Psoas muscle (tissue), 8 donors: ENCODE results near the gene ALG1L2. TPM values are rescaled to one million over a fixed set of nuclear protein-coding genes. Genes with fewer than 3 reads are reported as not detected.
"Not testable (repeated sequence)": the region's sequence is repeated elsewhere in the genome, so short reads cannot be mapped to it uniquely, and the experiment has no call there.

Experiments
- ATAC-seq, 4 donors: fragments of 200-7000 bp; cut with Tn5 transposase; one replicate each; pipeline ENCODE4 v1.9.1; 2020; ENCODE audit warnings: moderate library complexity in 3 of 4, mild to moderate bottlenecking in 2 of 4
- DNase-seq, 2 donors: peaks; one replicate each; pipeline ENCODE4 v3.0.0-alpha.2; 2020
- H3K27ac ChIP-seq: fragments of 200-600 bp; one replicate; pipeline ENCODE4 v1.8.0; 2022
- H3K27me3 ChIP-seq, 3 donors: fragments of 200-600 bp in 1 of 3; one replicate each; pipeline versions ENCODE4 v1.6.1 to v1.8.0; 2013 to 2022; ENCODE audit warnings: low read length in 2 of 3, mild to moderate bottlenecking in 2 of 3, moderate library complexity in 1 of 3; ENCODE audit not compliant: insufficient read depth in 3 of 3
- H3K36me3 ChIP-seq, 2 donors: fragments of 200-600 bp in 1 of 2; one replicate each; pipeline versions ENCODE4 v1.6.1 to v1.8.0; 2013 to 2022; ENCODE audit warnings: low read depth in 1 of 2, mild to moderate bottlenecking in 1 of 2, moderate library complexity in 1 of 2; ENCODE audit not compliant: insufficient read depth in 1 of 2
- H3K4me1 ChIP-seq: fragments of 200-600 bp; one replicate; pipeline ENCODE4 v1.8.0; 2022
- H3K4me3 ChIP-seq: fragments of 200-600 bp; one replicate; pipeline ENCODE4 v1.8.0; 2022; ENCODE audit warnings: mild to moderate bottlenecking
- H3K9me3 ChIP-seq: fragments of 200-600 bp; one replicate; pipeline ENCODE4 v1.8.0; 2022
- WGBS, 3 donors: extraction: QIAGEN DNeasy Blood & Tissue Kit; methylation state at CpG; one replicate each; pipeline versions ENCODE4 v1.1.6 to v1.1.7; 2013; 5-methylcytosine and 5-hydroxymethylcytosine counted together
- intact Hi-C, 2 donors: fragments of 100-400 bp; cut with DNase I; formaldehyde crosslinking; loops; one replicate each; pipeline versions ENCODE4 v1.11.0 to v1.14.2; 2022
- polyA plus RNA-seq, 3 donors: library from polyadenylated mRNA; stranded (reverse); fragments of 200-250 nt; gene quantifications; one replicate each; pipeline ENCODE4 v1.2.3, GENCODE V29; 2013
- total RNA-seq, 4 donors: library from RNA; stranded (reverse); fragmentation: NEBNext Ultra II Directional in 2 of 4; extraction: Animal tissue kit (Norgen Biotek cat#: 25700) in 2 of 4; gene quantifications; one replicate each; pipeline versions ENCODE4 v1.2.1 to v1.2.4, GENCODE V29; 2021 to 2023
- TF ChIP-seq, protein P1 (sequence below): fragments of 200-600 bp; IDR thresholded peaks from one replicate; pipeline ENCODE4 v1.8.0; 2022; ENCODE audit warnings: antibody characterized with exemption
- donor health status: healthy with polysubstance abuse.
- donor health status: DM: no; HTN: no; CAD: no; lungs with moderate emphysema.
- donor health status: Bipolar disorder and iron deficiency.
- donor health status: healthy.
- donor health status: DM: yes; HTN: yes; CAD: no.
- donor health status: DM: no; HTN: no; CAD: no.
- donor health status: DM: no; HTN: no; CAD: no.
- donor health status: DM: yes; HTN: yes; CAD: no.

ALG1L2 gene
- total and polyA plus RNA-seq, 7 donors = not detected

GRCh38 chr3:130084436-130084980 lies 2.9 kb downstream of the ALG1L2 start:
- H3K9me3 ChIP-seq = no peaks in the 10 kb centered on the region
- H3K36me3 ChIP-seq = no peaks in the 10 kb centered on the region
- intact Hi-C loops = no loop called here
- no peak overlapping the region for H3K4me3 ChIP-seq
- TF ChIP-seq, protein P1, sequence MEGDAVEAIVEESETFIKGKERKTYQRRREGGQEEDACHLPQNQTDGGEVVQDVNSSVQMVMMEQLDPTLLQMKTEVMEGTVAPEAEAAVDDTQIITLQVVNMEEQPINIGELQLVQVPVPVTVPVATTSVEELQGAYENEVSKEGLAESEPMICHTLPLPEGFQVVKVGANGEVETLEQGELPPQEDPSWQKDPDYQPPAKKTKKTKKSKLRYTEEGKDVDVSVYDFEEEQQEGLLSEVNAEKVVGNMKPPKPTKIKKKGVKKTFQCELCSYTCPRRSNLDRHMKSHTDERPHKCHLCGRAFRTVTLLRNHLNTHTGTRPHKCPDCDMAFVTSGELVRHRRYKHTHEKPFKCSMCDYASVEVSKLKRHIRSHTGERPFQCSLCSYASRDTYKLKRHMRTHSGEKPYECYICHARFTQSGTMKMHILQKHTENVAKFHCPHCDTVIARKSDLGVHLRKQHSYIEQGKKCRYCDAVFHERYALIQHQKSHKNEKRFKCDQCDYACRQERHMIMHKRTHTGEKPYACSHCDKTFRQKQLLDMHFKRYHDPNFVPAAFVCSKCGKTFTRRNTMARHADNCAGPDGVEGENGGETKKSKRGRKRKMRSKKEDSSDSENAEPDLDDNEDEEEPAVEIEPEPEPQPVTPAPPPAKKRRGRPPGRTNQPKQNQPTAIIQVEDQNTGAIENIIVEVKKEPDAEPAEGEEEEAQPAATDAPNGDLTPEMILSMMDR = no peak
- H3K27ac ChIP-seq = no peak overlapping the region
- DNase-seq = no peak
- no peaks in the 10 kb centered on the region for H3K27me3 ChIP-seq
- no peaks in the 10 kb centered on the region for H3K4me1 ChIP-seq
- no peak for ATAC-seq
- 52 to 58% methylated on average over 5 of the region's 5 CpGs; no CpG with 5 or more reads in 1 of the 3 donors for WGBS, 3 donors

DNA sequence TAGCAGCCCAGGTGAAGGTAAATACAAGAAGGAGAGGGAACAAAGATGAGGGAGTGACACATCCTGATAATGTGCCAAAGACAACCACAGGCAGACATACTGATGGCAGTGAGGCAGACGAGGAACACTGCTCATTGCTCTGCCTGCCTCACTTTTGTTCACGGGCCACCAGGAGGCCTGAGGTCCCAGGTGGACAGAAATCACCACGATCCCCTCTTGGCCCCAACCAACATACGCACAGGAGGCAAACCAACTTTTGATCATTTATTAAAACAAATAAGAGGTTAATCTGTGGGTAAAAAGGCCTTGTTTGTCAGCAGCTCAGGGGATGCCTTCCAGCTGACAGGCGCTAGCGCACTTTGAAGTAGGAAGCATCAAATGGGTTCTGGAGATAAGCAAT lies 4.2 kb downstream of the ALG1L2 start:
- ATAC-seq (no peak), DNase-seq (no peak)
- Histone ChIP-seq H3K27ac (no peak overlapping the region), H3K9me3 (no peaks in the 10 kb centered on the region), H3K4me1 (no peaks in the 10 kb centered on the region), H3K36me3 (no peaks in the 10 kb centered on the region), H3K27me3 (no peaks in the 10 kb centered on the region), H3K4me3 (no peak overlapping the region)
- intact Hi-C loops = no loop called here
- WGBS, 3 donors = 60 to 68% (median 64%) methylated on average over 4 to 6 of the region's 6 CpGs
- TF ChIP-seq, protein P1 = no peak

DNA sequence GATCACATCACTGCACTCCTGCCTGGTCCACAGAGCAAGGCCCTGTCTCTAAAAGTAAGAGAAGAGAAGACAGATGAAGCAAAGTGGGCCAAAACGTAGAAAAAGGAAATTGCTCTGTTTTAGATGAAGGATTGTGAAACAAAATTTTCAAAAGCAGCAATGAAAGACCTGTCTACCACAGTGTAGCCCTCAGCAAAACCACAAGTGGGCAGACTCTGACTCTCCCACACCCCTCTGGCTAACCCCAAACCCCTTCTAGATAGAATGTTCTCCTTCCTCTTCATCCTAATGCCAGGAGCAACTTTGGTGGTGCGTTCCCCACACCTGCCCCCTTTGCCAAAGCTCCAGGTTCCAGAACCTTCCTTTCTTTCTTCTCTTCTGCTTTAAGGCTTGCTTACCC lies 5.0 kb downstream of the ALG1L2 start:
- H3K4me1 ChIP-seq, H3K27ac ChIP-seq, intact Hi-C loops, DNase-seq, H3K9me3 ChIP-seq, H3K27me3 ChIP-seq, H3K4me3 ChIP-seq, ATAC-seq, H3K36me3 ChIP-seq: not testable (repeated sequence)
- 78 to 91% (median 91%) methylated on average over 1 to 2 of the region's 2 CpGs for WGBS, 3 donors

DNA sequence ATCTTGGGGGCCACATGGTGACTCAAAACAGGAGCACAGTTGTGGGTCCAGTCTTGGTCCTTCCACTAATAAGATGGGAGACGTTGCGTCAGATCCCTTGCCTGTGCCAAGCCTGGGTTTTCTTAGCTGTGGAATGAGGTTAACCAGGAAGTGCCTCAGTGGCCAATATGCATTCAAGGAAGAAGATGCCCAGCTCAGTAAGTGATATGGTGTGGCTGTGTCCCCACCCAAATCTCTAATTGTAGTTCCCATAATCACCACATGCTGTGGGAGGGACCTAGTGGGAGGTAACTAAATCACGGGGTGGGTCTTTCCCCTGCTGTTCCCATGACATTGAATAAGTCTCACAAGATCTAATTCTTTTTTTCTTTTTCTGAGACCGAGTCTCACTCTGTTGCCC lies 6.4 kb downstream of the ALG1L2 start:
- intact Hi-C loops = no loop called here
- no peak for DNase-seq
- 42 to 63% (median 57%) methylated on average over 4 of the region's 4 CpGs for WGBS, 3 donors
- ATAC-seq = no peak
- Histone ChIP-seq H3K27ac (no peak overlapping the region), H3K27me3 (no peaks in the 10 kb centered on the region), H3K4me3 (no peak overlapping the region), H3K36me3 (no peaks in the 10 kb centered on the region), H3K4me1 (no peaks in the 10 kb centered on the region), H3K9me3 (no peaks in the 10 kb centered on the region)
- TF ChIP-seq, protein P1 = no peak

DNA sequence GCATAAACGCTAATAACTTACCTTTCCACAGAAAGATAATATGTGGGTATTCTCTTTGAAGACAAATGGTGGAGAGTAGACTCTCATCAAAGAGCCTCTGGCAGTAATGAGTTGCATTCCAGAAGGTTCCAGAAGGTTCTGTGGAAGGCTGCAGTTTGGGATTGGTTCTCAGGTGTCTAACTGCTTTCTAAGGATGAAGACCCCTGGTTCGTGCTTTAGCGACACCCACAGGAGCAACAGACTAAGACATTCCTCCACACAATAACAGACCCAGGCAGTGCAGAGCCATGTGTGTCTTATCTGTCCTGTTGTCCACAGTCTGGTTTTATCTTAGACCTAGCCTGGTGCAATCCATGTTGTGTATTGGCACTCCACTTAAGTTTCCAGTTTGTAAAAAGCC lies 9.1 kb downstream of the ALG1L2 start:
- H3K4me1 ChIP-seq, H3K27ac ChIP-seq, H3K9me3 ChIP-seq, ATAC-seq, H3K36me3 ChIP-seq, H3K27me3 ChIP-seq, DNase-seq, intact Hi-C loops, H3K4me3 ChIP-seq: not testable (repeated sequence)
- 57 to 69% (median 68%) methylated on average over 3 of the region's 3 CpGs for WGBS, 3 donors

DNA sequence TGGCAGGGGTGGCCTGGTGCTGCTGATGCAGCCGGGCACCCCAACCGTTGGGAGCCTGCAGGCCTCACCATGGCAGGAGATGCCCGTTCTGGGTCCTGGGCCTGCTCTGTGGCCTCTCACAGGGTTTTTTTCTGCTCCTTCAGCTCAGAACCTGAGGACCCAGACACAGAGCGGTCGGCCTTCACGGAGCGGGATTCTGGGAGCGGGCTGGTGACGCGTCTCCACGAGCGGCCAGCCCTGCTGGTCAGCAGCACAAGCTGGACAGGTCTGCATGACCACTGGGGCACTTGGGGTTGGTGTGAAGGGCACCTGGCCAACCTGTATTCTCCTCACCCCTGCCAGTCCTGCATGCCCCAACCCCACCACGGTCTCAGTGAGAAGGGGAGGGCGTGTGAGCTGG lies 10.3 kb downstream of the ALG1L2 start:
- no peak overlapping the region for H3K4me3 ChIP-seq
- H3K27me3 ChIP-seq = peaks cover 0 to 3% (median 2%) of the 10 kb centered on the region in 3 donors
- H3K27ac ChIP-seq = no peak overlapping the region
- DNase-seq = no peak
- WGBS, 3 donors = 95 to 100% (median 97%) methylated on average over 12 to 14 of the region's 14 CpGs
- TF ChIP-seq, protein P1 = no peak
- no peak for ATAC-seq
- no peaks in the 10 kb centered on the region for H3K9me3 ChIP-seq
- H3K36me3 ChIP-seq = no peaks in the 10 kb centered on the region
- intact Hi-C loops = no loop called here
- H3K4me1 ChIP-seq = no peaks in the 10 kb centered on the region
